ENCODE results near the gene ST14. TPM values are rescaled to one million over a fixed set of nuclear protein-coding genes. Genes with fewer than 3 reads are reported as not detected.
"Not testable (repeated sequence)": the region's sequence is repeated elsewhere in the genome, so short reads cannot be mapped to it uniquely, and the experiment has no call there.

Gene ST14
- total and polyA plus RNA-seq, 2 donors: 13.7 to 28.6 TPM

GRCh38 chr11:130219148-130219547, 59.6 kb downstream of the ST14 start:
- no peak for DNase-seq (ENCODE audit: low read depth in 6 of 9, low spot score in 9 of 9)
- WGBS: 98% methylated on average over 8 of the region's 8 CpGs
- Histone ChIP-seq H3K4me1 (ENCODE audit: control insufficient read depth in 2 of 2, insufficient read depth in 2 of 2, low read length in 2 of 2) (no peaks in the 10 kb centered on the region), H3K27me3 (ENCODE audit: control insufficient read depth in 2 of 2, insufficient read depth in 1 of 2, low read length in 1 of 2) (no peaks in the 10 kb centered on the region), H3K9me3 (ENCODE audit: control insufficient read depth in 2 of 2, insufficient read depth in 1 of 2, low read length in 1 of 2) (no peaks in the 10 kb centered on the region), H3K27ac (ENCODE audit: low read depth in 1 of 2, low read length in 1 of 2) (no peak overlapping the region), H3K4me3 (ENCODE audit: low read length in 2 of 2) (no peak overlapping the region), H3K36me3 (ENCODE audit: control insufficient read depth in 2 of 2, insufficient read depth in 2 of 2, low read length in 1 of 2) (no peaks in the 10 kb centered on the region)

GRCh38 chr11:130220311-130221035, 60.9 kb downstream of the ST14 start:
- Histone ChIP-seq H3K4me1 (ENCODE audit: control insufficient read depth in 2 of 2, insufficient read depth in 2 of 2, low read length in 2 of 2) (no peaks in the 10 kb centered on the region), H3K36me3 (ENCODE audit: control insufficient read depth in 2 of 2, insufficient read depth in 2 of 2, low read length in 1 of 2) (no peaks in the 10 kb centered on the region), H3K9me3 (ENCODE audit: control insufficient read depth in 2 of 2, insufficient read depth in 1 of 2, low read length in 1 of 2) (no peaks in the 10 kb centered on the region), H3K27ac (ENCODE audit: low read depth in 1 of 2, low read length in 1 of 2) (no peak overlapping the region), H3K27me3 (ENCODE audit: control insufficient read depth in 2 of 2, insufficient read depth in 1 of 2, low read length in 1 of 2) (no peaks in the 10 kb centered on the region), H3K4me3 (ENCODE audit: low read length in 2 of 2) (no peak overlapping the region)
- WGBS: 94% methylated on average over 19 of the region's 19 CpGs
- no peak for DNase-seq (ENCODE audit: low read depth in 6 of 9, low spot score in 9 of 9)

- Histone ChIP-seq H3K9me3 (ENCODE audit: control insufficient read depth in 2 of 2, insufficient read depth in 1 of 2, low read length in 1 of 2) (no peaks in the 10 kb centered on the region), H3K27me3 (ENCODE audit: control insufficient read depth in 2 of 2, insufficient read depth in 1 of 2, low read length in 1 of 2) (no peaks in the 10 kb centered on the region), H3K4me3 (ENCODE audit: low read length in 2 of 2) (no peak overlapping the region), H3K36me3 (ENCODE audit: control insufficient read depth in 2 of 2, insufficient read depth in 2 of 2, low read length in 1 of 2) (no peaks in the 10 kb centered on the region), H3K27ac (ENCODE audit: low read depth in 1 of 2, low read length in 1 of 2) (no peak overlapping the region), H3K4me1 (ENCODE audit: control insufficient read depth in 2 of 2, insufficient read depth in 2 of 2, low read length in 2 of 2) (no peaks in the 10 kb centered on the region)
- WGBS: 94% methylated on average over 12 of the region's 12 CpGs
- no peak for DNase-seq (ENCODE audit: low read depth in 6 of 9, low spot score in 9 of 9)
Observed at GRCh38 chr11:130223291-130223971, 63.8 kb downstream of the ST14 start.

- no peaks in the 10 kb centered on the region for H3K27me3 ChIP-seq (ENCODE audit: control insufficient read depth in 2 of 2, insufficient read depth in 1 of 2, low read length in 1 of 2)
- no peaks in the 10 kb centered on the region for H3K4me1 ChIP-seq (ENCODE audit: control insufficient read depth in 2 of 2, insufficient read depth in 2 of 2, low read length in 2 of 2)
- 98% methylated on average over 4 of the region's 4 CpGs for WGBS
- H3K4me3 ChIP-seq (ENCODE audit: low read length in 2 of 2): no peak overlapping the region
- peaks cover 0 to under 1% of the 10 kb centered on the region in 2 donors for H3K36me3 ChIP-seq (ENCODE audit: control insufficient read depth in 2 of 2, insufficient read depth in 2 of 2, low read length in 1 of 2)
- no peaks in the 10 kb centered on the region for H3K9me3 ChIP-seq (ENCODE audit: control insufficient read depth in 2 of 2, insufficient read depth in 1 of 2, low read length in 1 of 2)
- no peak overlapping the region for H3K27ac ChIP-seq (ENCODE audit: low read depth in 1 of 2, low read length in 1 of 2)
- DNase-seq (ENCODE audit: low read depth in 6 of 9, low spot score in 9 of 9): no peak
Observed at GRCh38 chr11:130227373-130227772, 67.8 kb downstream of the ST14 start.

- H3K36me3 ChIP-seq (ENCODE audit: control insufficient read depth in 2 of 2, insufficient read depth in 2 of 2, low read length in 1 of 2): peaks cover 12 to 23% of the 10 kb centered on the region in 2 donors
- H3K27me3 ChIP-seq (ENCODE audit: control insufficient read depth in 2 of 2, insufficient read depth in 1 of 2, low read length in 1 of 2): not testable (repeated sequence)
Observed at GRCh38 chr11:130233486-130233885, 73.9 kb downstream of the ST14 start.

GRCh38 chr11:130233888-130234287, 74.3 kb downstream of the ST14 start:
- H3K27me3 ChIP-seq (ENCODE audit: control insufficient read depth in 2 of 2, insufficient read depth in 1 of 2, low read length in 1 of 2); H3K27ac ChIP-seq (ENCODE audit: low read depth in 1 of 2, low read length in 1 of 2); H3K4me3 ChIP-seq (ENCODE audit: low read length in 2 of 2); H3K4me1 ChIP-seq (ENCODE audit: control insufficient read depth in 2 of 2, insufficient read depth in 2 of 2, low read length in 2 of 2); DNase-seq (ENCODE audit: low read depth in 6 of 9, low spot score in 9 of 9); H3K9me3 ChIP-seq (ENCODE audit: control insufficient read depth in 2 of 2, insufficient read depth in 1 of 2, low read length in 1 of 2): not testable (repeated sequence)
- H3K36me3 ChIP-seq (ENCODE audit: control insufficient read depth in 2 of 2, insufficient read depth in 2 of 2, low read length in 1 of 2): peaks cover 12 to 23% of the 10 kb centered on the region in 2 donors
- 98% methylated on average over 3 of the region's 3 CpGs for WGBS

More at GRCh38 chr11:130233486-130233885, 73.9 kb downstream of the ST14 start:
- not testable (repeated sequence) for H3K4me3 ChIP-seq (ENCODE audit: low read length in 2 of 2); H3K9me3 ChIP-seq (ENCODE audit: control insufficient read depth in 2 of 2, insufficient read depth in 1 of 2, low read length in 1 of 2); DNase-seq (ENCODE audit: low read depth in 6 of 9, low spot score in 9 of 9); H3K27ac ChIP-seq (ENCODE audit: low read depth in 1 of 2, low read length in 1 of 2); H3K4me1 ChIP-seq (ENCODE audit: control insufficient read depth in 2 of 2, insufficient read depth in 2 of 2, low read length in 2 of 2)

- no peaks in the 10 kb centered on the region for H3K9me3 ChIP-seq (ENCODE audit: control insufficient read depth in 2 of 2, insufficient read depth in 1 of 2, low read length in 1 of 2)
- no peak for DNase-seq (ENCODE audit: low read depth in 6 of 9, low spot score in 9 of 9)
- no peak overlapping the region for H3K4me3 ChIP-seq (ENCODE audit: low read length in 2 of 2)
- H3K27me3 ChIP-seq (ENCODE audit: control insufficient read depth in 2 of 2, insufficient read depth in 1 of 2, low read length in 1 of 2): no peaks in the 10 kb centered on the region
- no peak overlapping the region for H3K27ac ChIP-seq (ENCODE audit: low read depth in 1 of 2, low read length in 1 of 2)
- no peaks in the 10 kb centered on the region for H3K4me1 ChIP-seq (ENCODE audit: control insufficient read depth in 2 of 2, insufficient read depth in 2 of 2, low read length in 2 of 2)
- H3K36me3 ChIP-seq (ENCODE audit: control insufficient read depth in 2 of 2, insufficient read depth in 2 of 2, low read length in 1 of 2): peaks cover 12 to 23% of the 10 kb centered on the region in 2 donors
Observed at GRCh38 chr11:130234315-130234714, 74.7 kb downstream of the ST14 start.

- no peak for DNase-seq (ENCODE audit: low read depth in 6 of 9, low spot score in 9 of 9)
- 98% methylated on average over 6 of the region's 6 CpGs for WGBS
- H3K27me3 ChIP-seq (ENCODE audit: control insufficient read depth in 2 of 2, insufficient read depth in 1 of 2, low read length in 1 of 2): no peaks in the 10 kb centered on the region
- no peaks in the 10 kb centered on the region for H3K4me1 ChIP-seq (ENCODE audit: control insufficient read depth in 2 of 2, insufficient read depth in 2 of 2, low read length in 2 of 2)
- H3K9me3 ChIP-seq (ENCODE audit: control insufficient read depth in 2 of 2, insufficient read depth in 1 of 2, low read length in 1 of 2): no peaks in the 10 kb centered on the region
- no peak overlapping the region for H3K27ac ChIP-seq (ENCODE audit: low read depth in 1 of 2, low read length in 1 of 2)
- peaks cover 14 to 23% of the 10 kb centered on the region in 2 donors for H3K36me3 ChIP-seq (ENCODE audit: control insufficient read depth in 2 of 2, insufficient read depth in 2 of 2, low read length in 1 of 2)
- H3K4me3 ChIP-seq (ENCODE audit: low read length in 2 of 2): no peak overlapping the region
Observed at GRCh38 chr11:130237282-130238006, 77.9 kb downstream of the ST14 start.

GRCh38 chr11:130241713-130242112, 82.1 kb downstream of the ST14 start:
- Histone ChIP-seq H3K27ac (ENCODE audit: low read depth in 1 of 2, low read length in 1 of 2) (no peak overlapping the region), H3K27me3 (ENCODE audit: control insufficient read depth in 2 of 2, insufficient read depth in 1 of 2, low read length in 1 of 2) (no peaks in the 10 kb centered on the region), H3K36me3 (ENCODE audit: control insufficient read depth in 2 of 2, insufficient read depth in 2 of 2, low read length in 1 of 2) (peaks cover 7 to 15% of the 10 kb centered on the region in 2 donors), H3K4me3 (ENCODE audit: low read length in 2 of 2) (no peak overlapping the region), H3K4me1 (ENCODE audit: control insufficient read depth in 2 of 2, insufficient read depth in 2 of 2, low read length in 2 of 2) (no peaks in the 10 kb centered on the region), H3K9me3 (ENCODE audit: control insufficient read depth in 2 of 2, insufficient read depth in 1 of 2, low read length in 1 of 2) (no peaks in the 10 kb centered on the region)
- DNase-seq (ENCODE audit: low read depth in 6 of 9, low spot score in 9 of 9): no peak
- WGBS: 95% methylated on average over 2 of the region's 2 CpGs
